Hematopoietic multipotent progenitor cell treated with erythropoietin and hydrocortisone succinate and interleukin-3 and kit ligand, for 17 days (in vitro differentiated cells): Measurements from ENCODE around the gene VPS13A.

ENCODE experiments used
- DNase-seq: peaks from one replicate; pipeline ENCODE4 v3.0.0-alpha.2; 2015; ENCODE audit warnings: low spot score

VPS13A gene

DNA sequence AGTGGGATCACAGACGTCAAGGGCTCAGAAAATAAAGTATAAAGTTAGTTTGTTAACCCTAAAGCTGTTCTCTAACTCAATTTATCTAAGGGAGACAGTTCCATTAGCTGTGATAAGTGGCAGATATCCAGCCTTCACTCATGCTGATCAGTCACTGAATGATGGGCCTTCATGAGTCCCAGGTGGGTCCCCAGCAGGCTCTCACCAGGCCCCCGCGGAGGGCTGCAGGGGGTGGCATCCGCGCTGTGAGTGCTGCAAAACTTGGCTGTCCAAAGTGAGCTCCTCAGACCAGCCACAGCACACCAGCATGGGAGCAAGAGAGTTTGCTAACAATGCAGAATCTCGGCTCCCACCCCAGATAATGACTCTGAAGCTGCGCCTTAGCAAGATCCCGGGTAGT, 283.6 kb downstream of the VPS13A start:
- no peak for DNase-seq

DNA sequence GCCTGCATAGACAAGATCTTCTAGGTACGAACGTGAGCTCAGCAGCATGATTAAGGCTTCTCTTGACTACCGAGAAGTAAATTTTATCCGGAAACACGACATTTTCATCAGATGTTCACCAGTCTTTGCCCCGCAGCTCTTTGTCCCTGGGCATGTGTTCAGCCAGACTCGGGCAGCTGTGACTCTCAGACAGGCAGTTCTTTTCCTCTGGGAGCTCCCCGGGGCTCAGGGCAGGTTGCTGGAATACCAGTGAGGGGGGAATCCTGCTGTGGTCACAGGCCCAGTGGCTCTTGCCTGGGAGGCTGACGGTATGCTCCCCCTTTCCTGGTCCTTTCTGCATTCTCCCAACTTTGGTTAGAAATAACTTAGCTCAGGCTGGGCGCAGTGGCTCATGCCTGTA, 284.7 kb downstream of the VPS13A start:
- DNase-seq, result no peak

DNA sequence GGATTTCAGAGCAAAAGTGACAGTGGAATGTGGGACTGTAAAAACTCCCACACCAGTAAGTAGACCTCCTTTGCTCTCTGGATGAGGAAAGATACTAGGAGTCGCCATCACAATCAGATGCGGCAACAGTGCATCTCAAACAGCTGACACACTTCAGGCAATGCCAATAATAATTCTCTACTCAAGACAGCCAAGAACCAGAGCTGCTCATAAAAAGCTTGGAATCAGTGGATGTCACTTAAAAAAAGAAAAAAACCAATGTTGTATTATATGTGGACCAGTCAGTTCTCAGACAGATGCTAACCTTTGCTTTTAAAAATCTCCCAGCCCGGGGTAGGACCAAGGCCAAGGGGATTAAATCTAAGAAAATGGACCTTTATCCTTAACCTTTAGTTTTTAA, 285.8 kb downstream of the VPS13A start:
- DNase-seq, result no peak

DNA sequence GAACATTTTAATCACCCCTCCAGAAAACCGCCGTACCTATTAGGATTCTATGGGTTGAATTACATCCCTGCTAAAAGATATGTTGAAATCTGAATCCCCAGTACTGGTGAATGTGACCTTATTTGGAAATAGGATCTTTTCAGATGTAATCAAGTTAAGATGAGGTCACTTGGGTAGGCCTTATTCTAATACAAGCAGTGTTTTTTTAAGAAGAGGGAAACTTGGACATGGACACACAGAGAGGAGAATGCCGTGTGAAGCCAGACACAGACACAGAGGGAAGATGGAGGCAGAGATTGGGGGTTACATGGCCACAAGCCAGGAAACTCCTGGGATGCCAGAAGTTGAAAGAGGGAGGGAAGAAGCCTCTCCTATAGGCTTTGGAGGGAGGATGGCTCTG, 287.3 kb downstream of the VPS13A start:
- no peak for DNase-seq

DNA sequence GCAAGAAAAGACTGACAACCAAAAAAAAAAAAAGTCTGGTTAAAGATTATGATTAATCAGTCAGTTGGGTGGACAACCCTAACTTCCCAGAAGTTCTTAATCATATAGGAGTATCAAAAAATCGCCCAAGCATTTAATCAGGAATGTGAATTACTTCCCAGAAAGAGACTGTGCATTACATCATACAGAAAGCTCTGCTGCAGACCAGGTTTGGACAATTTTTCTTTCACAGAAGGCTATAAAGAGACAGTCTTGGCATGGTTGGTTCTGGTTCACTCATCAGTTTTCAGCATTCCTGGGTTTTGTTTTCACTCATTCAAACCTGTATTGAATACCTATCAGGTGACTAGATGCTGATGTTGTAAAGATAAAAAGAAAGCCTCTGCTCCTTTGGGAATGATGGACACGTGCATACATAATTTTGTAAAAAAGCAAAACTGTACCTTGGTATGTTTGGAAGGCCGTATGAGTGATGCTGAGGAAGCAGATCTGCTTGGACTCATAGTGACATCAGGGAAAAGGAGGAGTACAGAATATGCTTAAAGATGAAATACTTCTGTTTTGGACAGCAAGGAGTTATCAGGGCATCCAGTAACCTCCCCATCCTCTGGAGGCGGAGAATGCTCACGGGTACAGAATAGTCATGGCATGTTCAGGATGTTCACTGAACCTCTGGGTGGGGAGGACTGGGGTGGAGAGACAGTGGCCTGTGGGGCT, 292.3 kb downstream of the VPS13A start:
- DNase-seq, result no peak
